Measurements from ENCODE around the gene SCFD2. TPM values are rescaled to one million over a fixed set of nuclear protein-coding genes. Genes with fewer than 3 reads are reported as not detected.
A peak's percentile ranks its signal among the peaks of the same experiment; 100 is the strongest.

The SCFD2 gene
- total RNA-seq, 1 donor from 2014 or later = 17.2 TPM

DNA sequence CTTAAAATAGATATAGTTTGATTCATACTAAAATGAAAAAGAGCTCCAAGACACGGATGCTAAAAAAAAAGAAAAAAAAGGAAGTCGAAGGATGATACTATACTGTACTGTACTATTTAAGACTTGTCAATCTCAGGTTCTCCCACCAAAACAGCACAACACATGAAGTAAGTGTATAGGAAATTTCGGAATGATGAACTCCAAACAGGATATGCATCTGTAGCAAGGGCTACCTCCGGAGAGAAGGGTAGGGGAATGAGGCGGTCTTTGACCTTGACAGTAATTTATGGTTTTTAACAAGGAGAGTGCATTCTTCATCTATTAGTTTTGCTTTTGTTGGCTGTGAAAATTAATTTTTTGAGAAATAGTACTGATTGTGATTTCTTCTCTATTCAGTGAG, 11.0 kb upstream of the SCFD2 start:
- Mint-ChIP-seq H3K36me3 (ENCODE audit: unreplicated experiment) (no peaks in the 10 kb centered on the region), H3K27me3 (ENCODE audit: unreplicated experiment) (peaks cover 4% of the 10 kb centered on the region), H3K4me1 (ENCODE audit: low read depth, unreplicated experiment) (peaks cover 2% of the 10 kb centered on the region), H3K27ac (ENCODE audit: unreplicated experiment) (peak overlapping the region; percentile 59), H3K9me3 (ENCODE audit: unreplicated experiment) (peaks cover 7% of the 10 kb centered on the region), H3K4me3 (ENCODE audit: unreplicated experiment) (peak overlapping the region; percentile 99)
- no peak for DNase-seq
- TF ChIP-seq, protein P1, sequence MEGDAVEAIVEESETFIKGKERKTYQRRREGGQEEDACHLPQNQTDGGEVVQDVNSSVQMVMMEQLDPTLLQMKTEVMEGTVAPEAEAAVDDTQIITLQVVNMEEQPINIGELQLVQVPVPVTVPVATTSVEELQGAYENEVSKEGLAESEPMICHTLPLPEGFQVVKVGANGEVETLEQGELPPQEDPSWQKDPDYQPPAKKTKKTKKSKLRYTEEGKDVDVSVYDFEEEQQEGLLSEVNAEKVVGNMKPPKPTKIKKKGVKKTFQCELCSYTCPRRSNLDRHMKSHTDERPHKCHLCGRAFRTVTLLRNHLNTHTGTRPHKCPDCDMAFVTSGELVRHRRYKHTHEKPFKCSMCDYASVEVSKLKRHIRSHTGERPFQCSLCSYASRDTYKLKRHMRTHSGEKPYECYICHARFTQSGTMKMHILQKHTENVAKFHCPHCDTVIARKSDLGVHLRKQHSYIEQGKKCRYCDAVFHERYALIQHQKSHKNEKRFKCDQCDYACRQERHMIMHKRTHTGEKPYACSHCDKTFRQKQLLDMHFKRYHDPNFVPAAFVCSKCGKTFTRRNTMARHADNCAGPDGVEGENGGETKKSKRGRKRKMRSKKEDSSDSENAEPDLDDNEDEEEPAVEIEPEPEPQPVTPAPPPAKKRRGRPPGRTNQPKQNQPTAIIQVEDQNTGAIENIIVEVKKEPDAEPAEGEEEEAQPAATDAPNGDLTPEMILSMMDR (IDR thresholded peaks at IDR 0.05; ENCODE audit: partially characterized antibody, unreplicated experiment) = no peak

DNA sequence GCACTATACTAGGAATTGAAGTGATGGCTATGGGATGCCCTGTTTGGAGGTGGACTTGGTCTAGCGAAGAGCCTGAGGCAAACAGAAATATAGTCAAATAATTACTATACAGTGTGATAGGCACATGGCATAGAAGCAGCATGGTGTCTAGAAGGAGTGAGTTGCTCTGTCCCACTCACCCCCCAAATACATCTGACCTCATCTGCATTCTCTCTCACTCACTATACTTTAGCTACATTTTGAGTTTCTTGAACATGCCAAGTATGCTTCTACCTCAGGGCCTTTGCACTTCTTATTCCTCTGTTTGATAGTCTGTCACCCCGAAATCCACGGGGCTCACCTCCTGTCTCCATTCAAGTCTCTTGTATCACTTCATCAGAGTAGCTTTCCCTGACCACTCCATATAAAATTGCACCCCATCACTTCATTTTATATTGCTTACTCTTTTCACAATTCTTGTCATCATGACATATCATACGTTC, 9.0 kb upstream of the SCFD2 start:
- TF ChIP-seq, protein P1 (IDR thresholded peaks at IDR 0.05; ENCODE audit: partially characterized antibody, unreplicated experiment) = no peak
- Mint-ChIP-seq H3K36me3 (ENCODE audit: unreplicated experiment) (no peaks in the 10 kb centered on the region), H3K27me3 (ENCODE audit: unreplicated experiment) (peaks cover 4% of the 10 kb centered on the region), H3K27ac (ENCODE audit: unreplicated experiment) (no peak overlapping the region), H3K4me1 (ENCODE audit: low read depth, unreplicated experiment) (peaks cover 2% of the 10 kb centered on the region), H3K4me3 (ENCODE audit: unreplicated experiment) (no peak overlapping the region), H3K9me3 (ENCODE audit: unreplicated experiment) (peaks cover 9% of the 10 kb centered on the region)
- no peak for DNase-seq

DNA sequence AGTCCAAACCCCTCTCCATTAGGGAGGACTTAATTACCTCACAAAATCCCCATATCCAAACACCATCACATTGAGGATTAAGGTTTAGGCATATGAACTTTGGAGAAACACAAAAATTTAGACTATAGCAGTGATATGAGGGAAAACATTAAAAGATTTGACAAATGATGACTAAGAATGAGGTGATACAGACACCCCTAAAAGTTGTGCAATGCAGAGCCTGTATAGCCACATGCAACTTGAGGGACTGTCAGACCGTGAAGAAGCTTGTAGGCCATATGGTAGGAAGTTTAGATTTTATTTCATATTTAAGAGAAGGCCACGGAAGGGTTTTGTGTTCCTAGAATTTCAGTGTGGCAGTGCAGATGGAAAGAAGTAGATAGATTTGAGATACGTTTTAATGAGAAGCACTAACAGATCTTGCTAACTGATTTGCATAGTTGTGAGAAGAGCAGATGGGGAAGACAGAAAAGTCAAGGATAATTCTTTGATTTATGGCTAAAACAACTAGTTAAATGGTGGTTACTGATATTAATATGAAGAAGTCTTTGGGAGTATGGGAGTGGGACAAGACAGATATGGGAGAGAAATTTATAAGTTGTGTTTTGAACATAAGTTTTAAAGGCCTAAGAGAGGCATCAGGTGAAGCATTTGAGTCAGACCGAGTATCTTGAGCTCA, 6.1 kb upstream of the SCFD2 start:
- Mint-ChIP-seq H3K27me3 (ENCODE audit: unreplicated experiment) (peaks cover 5% of the 10 kb centered on the region), H3K4me1 (ENCODE audit: low read depth, unreplicated experiment) (no peaks in the 10 kb centered on the region), H3K27ac (ENCODE audit: unreplicated experiment) (no peak overlapping the region), H3K9me3 (ENCODE audit: unreplicated experiment) (peaks cover 1% of the 10 kb centered on the region), H3K36me3 (ENCODE audit: unreplicated experiment) (no peaks in the 10 kb centered on the region), H3K4me3 (ENCODE audit: unreplicated experiment) (no peak overlapping the region)
- TF ChIP-seq, protein P1 (IDR thresholded peaks at IDR 0.05; ENCODE audit: partially characterized antibody, unreplicated experiment) = no peak
- DNase-seq = no peak

DNA sequence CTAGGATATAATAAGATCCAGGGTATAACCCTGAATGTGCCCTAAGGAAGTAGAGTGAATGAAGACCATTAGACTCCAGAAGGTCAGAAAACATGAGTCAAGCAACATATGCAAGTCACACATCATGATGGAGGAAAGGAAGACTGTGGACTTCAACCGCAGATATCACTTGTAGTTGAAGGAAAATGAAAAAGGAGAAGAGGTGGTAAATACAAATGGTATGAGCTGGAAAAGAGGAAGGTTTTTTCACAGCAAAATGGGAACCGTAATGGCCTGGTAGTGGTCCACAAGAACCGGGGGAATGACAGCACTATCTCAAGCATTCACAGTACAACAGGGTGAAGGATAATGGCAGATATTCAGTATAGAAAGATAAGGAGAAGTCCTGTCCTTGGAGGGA, 5.2 kb upstream of the SCFD2 start:
- TF ChIP-seq, protein P1 (IDR thresholded peaks at IDR 0.05; ENCODE audit: partially characterized antibody, unreplicated experiment) = no peak
- H3K9me3 Mint-ChIP-seq (ENCODE audit: unreplicated experiment) = peaks cover 4% of the 10 kb centered on the region
- no peaks in the 10 kb centered on the region for H3K36me3 Mint-ChIP-seq (ENCODE audit: unreplicated experiment)
- peaks cover 7% of the 10 kb centered on the region for H3K27me3 Mint-ChIP-seq (ENCODE audit: unreplicated experiment)
- no peak for DNase-seq
- no peaks in the 10 kb centered on the region for H3K4me1 Mint-ChIP-seq (ENCODE audit: low read depth, unreplicated experiment)
- H3K27ac Mint-ChIP-seq (ENCODE audit: unreplicated experiment) = no peak overlapping the region
- no peak overlapping the region for H3K4me3 Mint-ChIP-seq (ENCODE audit: unreplicated experiment)

DNA sequence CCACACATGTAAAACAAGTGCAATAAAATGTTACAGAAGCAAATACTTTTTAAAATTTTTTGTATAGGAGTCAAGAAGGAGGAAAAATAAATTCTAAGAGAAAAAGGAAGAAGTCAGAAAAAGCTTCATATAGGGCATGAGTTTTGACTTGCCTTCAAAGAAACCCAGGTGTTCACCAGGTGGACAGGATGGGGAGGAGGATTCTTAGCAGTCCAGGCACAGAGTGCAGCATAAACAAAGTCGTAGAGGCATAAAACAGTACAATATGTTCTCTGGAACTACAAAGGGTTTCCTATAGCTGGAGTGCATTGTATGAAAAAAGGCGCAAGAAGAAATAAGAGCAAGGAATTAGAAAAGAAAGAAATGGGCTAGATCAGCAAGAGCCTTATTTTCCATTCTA, 1.9 kb upstream of the SCFD2 start:
- Mint-ChIP-seq H3K27ac (ENCODE audit: unreplicated experiment) (no peak overlapping the region), H3K9me3 (ENCODE audit: unreplicated experiment) (peaks cover 5% of the 10 kb centered on the region), H3K4me1 (ENCODE audit: low read depth, unreplicated experiment) (peaks cover 3% of the 10 kb centered on the region), H3K4me3 (ENCODE audit: unreplicated experiment) (no peak overlapping the region), H3K36me3 (ENCODE audit: unreplicated experiment) (no peaks in the 10 kb centered on the region), H3K27me3 (ENCODE audit: unreplicated experiment) (peaks cover 9% of the 10 kb centered on the region)
- TF ChIP-seq, protein P1 (IDR thresholded peaks at IDR 0.05; ENCODE audit: partially characterized antibody, unreplicated experiment) = no peak
- no peak for DNase-seq

All from glutamatergic neuron (in vitro differentiated cells).